ENCODE data around the gene ZNF584.

GRCh38 chr19:58372311-58373133 lies 35.9 kb upstream of the ZNF584 start:
- TF ChIP-seq CTCF (IDR thresholded peaks at IDR 0.05; ENCODE audit: low read depth, low read length) (no peak), POLR2A (IDR thresholded peaks at IDR 0.05; ENCODE audit: extremely low read depth, insufficient read length) (no peak), MAX (IDR thresholded peaks at IDR 0.05; ENCODE audit: low read depth, low read length) (no peak), MYC (IDR thresholded peaks at IDR 0.05; ENCODE audit: low read depth, low read length) (no peak)

Data from NB4 (cell line).